Ishikawa (cell line): ENCODE data around the gene ARHGAP42.

Experiments used
- CREB1 ChIP-seq: IDR thresholded peaks from 2 replicates; pipeline ENCODE4 v1.6.1; 2012; ENCODE audit warnings: low read depth
- EP300 ChIP-seq: IDR thresholded peaks from 2 replicates; pipeline ENCODE4 v1.6.1; 2012; ENCODE audit warnings: borderline replicate concordance
- REST ChIP-seq: IDR thresholded peaks from 2 replicates; pipeline ENCODE4 v1.6.1; 2012; ENCODE audit warnings: low read depth, mild to moderate bottlenecking
- TCF12 ChIP-seq: IDR thresholded peaks from 2 replicates; pipeline ENCODE4 v1.6.1; 2012; ENCODE audit warnings: low read depth
- YY1 ChIP-seq: IDR thresholded peaks from 2 replicates; pipeline ENCODE4 v1.6.1; 2012; ENCODE audit warnings: low read depth
- TF ChIP-seq, protein P1 (sequence below): IDR thresholded peaks from 2 replicates; pipeline ENCODE4 v1.6.1; 2012

DNA sequence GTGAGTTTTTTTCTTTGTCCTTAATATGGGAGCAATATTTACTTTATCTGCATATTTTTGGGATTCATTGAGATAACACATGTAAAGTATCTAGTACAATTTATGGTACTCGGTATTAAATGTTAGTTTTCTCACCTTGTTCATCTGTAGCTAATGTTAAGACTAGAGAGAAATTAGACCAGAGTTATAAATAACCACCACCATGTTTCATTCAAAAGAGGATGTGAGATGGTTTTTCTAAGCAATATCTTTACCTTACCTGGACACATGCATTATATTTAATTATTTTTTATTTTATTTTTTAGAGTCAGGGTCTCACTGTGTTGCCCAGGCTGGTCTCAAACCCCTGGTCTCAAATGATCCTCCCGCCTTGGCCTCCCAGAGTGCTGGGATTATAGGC lies 18.4 kb downstream of the ARHGAP42 start:
- TF ChIP-seq YY1, result no peak
- TF ChIP-seq, protein P1, sequence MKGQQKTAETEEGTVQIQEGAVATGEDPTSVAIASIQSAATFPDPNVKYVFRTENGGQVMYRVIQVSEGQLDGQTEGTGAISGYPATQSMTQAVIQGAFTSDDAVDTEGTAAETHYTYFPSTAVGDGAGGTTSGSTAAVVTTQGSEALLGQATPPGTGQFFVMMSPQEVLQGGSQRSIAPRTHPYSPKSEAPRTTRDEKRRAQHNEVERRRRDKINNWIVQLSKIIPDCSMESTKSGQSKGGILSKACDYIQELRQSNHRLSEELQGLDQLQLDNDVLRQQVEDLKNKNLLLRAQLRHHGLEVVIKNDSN, result no peak
- TF ChIP-seq REST, result no peak
- no peak for TF ChIP-seq CREB1
- TF ChIP-seq TCF12, result no peak
- TF ChIP-seq EP300, result no peak
